Osteoblast (primary cell): ENCODE data around the gene ZNF282. TPM values are rescaled to one million over a fixed set of nuclear protein-coding genes. Genes with fewer than 3 reads are reported as not detected.

ENCODE experiments used
- DNase-seq: peaks from one replicate; pipeline ENCODE4 v3.0.0; 2011; ENCODE audit warnings: low spot score, mixed read lengths; ENCODE audit not compliant: insufficient read length; ENCODE audit errors: missing footprints
- H2AFZ ChIP-seq: 2 replicates; pipeline ENCODE4 v1.6.0; 2011; ENCODE audit warnings: mild to moderate bottlenecking, low read length
- H3K27ac ChIP-seq: 2 replicates; pipeline ENCODE4 v1.5.1; 2011; ENCODE audit warnings: mild to moderate bottlenecking, low read depth, low read length, moderate library complexity
- H3K27me3 ChIP-seq: 2 replicates; pipeline ENCODE4 v1.6.0; 2012; ENCODE audit warnings: mild to moderate bottlenecking, control low read depth, inconsistent platforms, low read length, moderate library complexity; ENCODE audit not compliant: insufficient read depth
- H3K36me3 ChIP-seq: 2 replicates; pipeline ENCODE4 v1.5.1; 2011; ENCODE audit warnings: mild to moderate bottlenecking, low read length, control low read depth, moderate library complexity; ENCODE audit not compliant: insufficient read depth
- H3K4me1 ChIP-seq: 2 replicates; pipeline ENCODE4 v1.5.1; 2011; ENCODE audit warnings: mild to moderate bottlenecking, low read length, control low read depth, moderate library complexity; ENCODE audit not compliant: insufficient read depth
- H3K4me2 ChIP-seq: 2 replicates; pipeline ENCODE4 v1.6.0; 2011; ENCODE audit warnings: mild to moderate bottlenecking, low read length; ENCODE audit not compliant: insufficient read depth
- H3K4me3 ChIP-seq: fragments of 200-600 bp; sonication (generic); 3 replicates; pipeline ENCODE4 v1.5.1; 2012; ENCODE audit warnings: mild to moderate bottlenecking, low read length, inconsistent platforms; ENCODE audit not compliant: insufficient read depth
- H3K79me2 ChIP-seq: 2 replicates; pipeline ENCODE4 v1.6.0; 2012; ENCODE audit warnings: mild to moderate bottlenecking, low read length, control low read depth, inconsistent platforms; ENCODE audit not compliant: insufficient read depth
- H3K9me3 ChIP-seq: 2 replicates; pipeline ENCODE4 v1.5.1; 2011; ENCODE audit warnings: low read depth, low read length, control low read depth
- H4K20me1 ChIP-seq: 2 replicates; pipeline ENCODE4 v1.6.0; 2012; ENCODE audit warnings: mild to moderate bottlenecking, low read length, control low read depth; ENCODE audit not compliant: insufficient read depth
- total RNA-seq: library from RNA; depleted of rRNA; stranded (reverse); fragments of >200 nt; gene quantifications from 2 replicates; pipeline ENCODE4 v1.2.3, GENCODE V29; 2012
- TF ChIP-seq, protein P1 (sequence below): IDR thresholded peaks from 2 replicates; pipeline ENCODE4 v1.5.1; 2011; ENCODE audit warnings: mild to moderate bottlenecking, low read depth, low read length, moderate library complexity; ENCODE audit errors: extremely low read depth

The ZNF282 gene
- total RNA-seq, 1 donor, result 28.6 TPM

- no peak for DNase-seq
- no peak overlapping the region for H3K27ac ChIP-seq
- H4K20me1 ChIP-seq, result peaks cover 20% of the 10 kb centered on the region
- peaks cover 2% of the 10 kb centered on the region for H3K4me1 ChIP-seq
- no peaks in the 10 kb centered on the region for H3K27me3 ChIP-seq
- TF ChIP-seq, protein P1, sequence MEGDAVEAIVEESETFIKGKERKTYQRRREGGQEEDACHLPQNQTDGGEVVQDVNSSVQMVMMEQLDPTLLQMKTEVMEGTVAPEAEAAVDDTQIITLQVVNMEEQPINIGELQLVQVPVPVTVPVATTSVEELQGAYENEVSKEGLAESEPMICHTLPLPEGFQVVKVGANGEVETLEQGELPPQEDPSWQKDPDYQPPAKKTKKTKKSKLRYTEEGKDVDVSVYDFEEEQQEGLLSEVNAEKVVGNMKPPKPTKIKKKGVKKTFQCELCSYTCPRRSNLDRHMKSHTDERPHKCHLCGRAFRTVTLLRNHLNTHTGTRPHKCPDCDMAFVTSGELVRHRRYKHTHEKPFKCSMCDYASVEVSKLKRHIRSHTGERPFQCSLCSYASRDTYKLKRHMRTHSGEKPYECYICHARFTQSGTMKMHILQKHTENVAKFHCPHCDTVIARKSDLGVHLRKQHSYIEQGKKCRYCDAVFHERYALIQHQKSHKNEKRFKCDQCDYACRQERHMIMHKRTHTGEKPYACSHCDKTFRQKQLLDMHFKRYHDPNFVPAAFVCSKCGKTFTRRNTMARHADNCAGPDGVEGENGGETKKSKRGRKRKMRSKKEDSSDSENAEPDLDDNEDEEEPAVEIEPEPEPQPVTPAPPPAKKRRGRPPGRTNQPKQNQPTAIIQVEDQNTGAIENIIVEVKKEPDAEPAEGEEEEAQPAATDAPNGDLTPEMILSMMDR, result no peak
- no peak overlapping the region for H3K4me3 ChIP-seq
- H3K79me2 ChIP-seq, result peaks cover 9% of the 10 kb centered on the region
- peaks cover 89% of the 10 kb centered on the region for H3K36me3 ChIP-seq
- no peaks in the 10 kb centered on the region for H3K9me3 ChIP-seq
- no peak overlapping the region for H2AFZ ChIP-seq
- H3K4me2 ChIP-seq, result no peak overlapping the region
These were observed 15.2 kb downstream of the ZNF282 start for GRCh38 chr7:149210551-149210950.

DNA sequence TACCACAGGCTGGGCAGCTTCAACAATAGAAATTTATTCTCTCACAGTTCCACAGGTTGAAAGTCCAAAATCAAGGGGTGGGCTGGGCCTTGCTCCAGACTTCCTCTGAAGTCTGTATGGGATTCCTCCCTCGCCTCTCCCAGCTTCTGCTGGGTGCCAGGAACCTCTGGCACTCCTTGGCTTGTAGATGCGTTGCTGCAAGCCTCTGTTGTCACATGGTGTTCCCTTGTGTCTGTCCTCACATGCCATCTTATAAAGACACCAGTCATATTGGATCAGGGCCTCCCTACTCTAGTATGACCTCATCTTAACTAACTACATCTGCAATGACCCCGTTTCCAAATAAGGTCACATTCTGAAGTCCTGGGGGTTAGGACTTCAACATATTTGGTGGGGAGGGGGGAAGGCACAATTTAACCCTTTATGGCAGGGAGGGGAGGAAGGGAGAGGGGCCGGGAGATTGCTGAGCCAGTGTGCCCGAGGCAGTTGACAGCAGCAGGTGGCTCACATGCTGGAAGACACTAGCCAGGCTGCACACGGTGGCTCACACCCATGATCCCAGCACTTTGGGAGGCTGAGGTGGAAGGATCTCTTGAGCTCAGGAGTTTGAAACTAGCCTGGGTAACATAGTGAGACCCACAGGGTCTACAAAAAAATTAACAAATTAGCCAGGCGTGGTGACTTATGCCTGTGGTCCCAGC is 18.8 kb downstream of the ZNF282 start:
- Histone ChIP-seq H3K4me2 (no peak overlapping the region), H3K79me2 (no peaks in the 10 kb centered on the region), H3K4me1 (peaks cover 13% of the 10 kb centered on the region), H4K20me1 (peaks cover 12% of the 10 kb centered on the region), H3K4me3 (no peak overlapping the region), H2AFZ (no peak overlapping the region), H3K27me3 (no peaks in the 10 kb centered on the region), H3K36me3 (peaks cover 75% of the 10 kb centered on the region), H3K27ac (no peak overlapping the region), H3K9me3 (no peaks in the 10 kb centered on the region)
- no peak for DNase-seq
- TF ChIP-seq, protein P1, result no peak

DNA sequence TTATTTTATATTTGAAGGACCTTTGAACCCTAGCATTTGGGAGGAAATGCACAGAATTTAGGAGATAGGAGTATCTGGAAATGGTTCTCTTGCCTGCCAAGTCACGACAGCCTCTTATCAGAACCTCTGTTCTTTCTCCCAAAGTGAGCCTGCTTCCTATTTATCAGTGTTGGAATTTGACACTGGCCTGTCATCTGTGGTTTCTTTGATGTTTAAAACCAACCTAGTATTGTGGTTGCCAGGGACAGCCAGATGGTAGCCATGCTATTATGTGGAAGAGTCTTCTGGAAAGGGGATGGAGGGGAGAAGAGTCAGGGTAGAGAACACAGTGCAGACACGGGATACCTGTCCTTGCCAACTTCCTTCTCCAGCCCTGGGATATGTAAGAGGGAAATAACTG is 21.1 kb downstream of the ZNF282 start:
- H3K27me3 ChIP-seq, result no peaks in the 10 kb centered on the region
- H3K9me3 ChIP-seq, result no peaks in the 10 kb centered on the region
- TF ChIP-seq, protein P1, result no peak
- no peak for DNase-seq
- no peak overlapping the region for H3K4me2 ChIP-seq
- peaks cover 54% of the 10 kb centered on the region for H3K36me3 ChIP-seq
- H3K79me2 ChIP-seq, result no peaks in the 10 kb centered on the region
- peaks cover 4% of the 10 kb centered on the region for H4K20me1 ChIP-seq
- H3K4me1 ChIP-seq, result peaks cover 18% of the 10 kb centered on the region
- H2AFZ ChIP-seq, result no peak overlapping the region
- no peak overlapping the region for H3K27ac ChIP-seq
- H3K4me3 ChIP-seq, result no peak overlapping the region

- Histone ChIP-seq H2AFZ (no peak overlapping the region), H3K4me1 (peaks cover 18% of the 10 kb centered on the region), H3K27me3 (no peaks in the 10 kb centered on the region), H3K9me3 (no peaks in the 10 kb centered on the region), H3K4me2 (no peak overlapping the region), H3K36me3 (peaks cover 45% of the 10 kb centered on the region), H3K79me2 (no peaks in the 10 kb centered on the region), H4K20me1 (peaks cover 4% of the 10 kb centered on the region), H3K27ac (no peak overlapping the region), H3K4me3 (no peak overlapping the region)
- TF ChIP-seq, protein P1, result no peak
- DNase-seq, result no peak
These were observed 22.2 kb downstream of the ZNF282 start for GRCh38 chr7:149217570-149217969.
